ENCODE measurements around the gene ZNF511. TPM values are rescaled to one million over a fixed set of nuclear protein-coding genes. Genes with fewer than 3 reads are reported as not detected.
A peak's percentile ranks its signal among the peaks of the same experiment; 100 is the strongest.
"Not testable (repeated sequence)": the region's sequence is repeated elsewhere in the genome, so short reads cannot be mapped to it uniquely, and the experiment has no call there.

The ZNF511 gene
- total RNA-seq, 1 experiment from 2014 or later, result 69.6 TPM

DNA sequence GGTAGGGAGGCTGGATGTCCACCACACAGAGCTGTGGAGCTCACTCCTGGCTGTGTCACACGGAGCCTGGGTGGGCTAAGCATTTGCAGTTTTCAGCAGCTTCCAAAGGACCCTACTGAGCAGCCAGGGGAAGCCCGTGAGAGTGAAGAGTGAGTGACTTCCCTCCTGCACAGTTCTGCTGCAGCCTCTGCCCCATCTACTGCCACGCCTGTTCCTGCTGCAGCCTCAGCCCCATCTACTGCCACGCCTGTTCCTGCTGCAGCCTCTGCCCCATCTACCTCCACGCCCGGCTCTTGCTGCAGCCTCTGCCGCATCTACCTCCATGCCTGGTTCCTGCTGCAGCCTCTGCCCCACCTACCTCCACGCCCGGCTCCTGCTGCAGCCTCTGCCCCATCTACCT lies 44.3 kb upstream of the ZNF511 start (continued):
- no peak for TF ChIP-seq TP53 (CRISPR knock-in tag; IDR thresholded peaks at IDR 0.05)

DNA sequence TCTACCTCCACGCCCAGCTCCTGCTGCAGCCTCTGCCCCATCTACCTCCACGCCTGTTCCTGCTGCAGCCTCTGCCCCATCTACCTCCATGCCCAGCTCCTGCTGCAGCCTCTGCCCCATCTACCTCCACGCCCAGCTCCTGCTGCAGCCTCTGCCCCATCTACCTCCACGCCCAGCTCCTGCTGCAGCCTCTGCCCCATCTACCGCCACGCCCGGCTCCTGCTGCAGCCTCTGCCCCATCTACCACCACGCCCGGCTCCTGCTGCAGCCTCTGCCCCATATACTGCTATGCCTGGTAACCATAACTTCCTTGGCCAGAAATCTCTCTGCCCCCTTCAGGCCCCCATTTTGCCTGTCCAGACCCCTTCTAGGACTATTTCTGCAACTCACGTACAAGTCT lies 43.7 kb upstream of the ZNF511 start:
- DNase-seq (ENCODE audit: low spot score); H3K9me3 Mint-ChIP-seq; POLR2A ChIA-PET; ATAC-seq; H3K4me1 Mint-ChIP-seq; H3K36me3 Mint-ChIP-seq; H3K4me3 Mint-ChIP-seq; H3K27ac Mint-ChIP-seq; CTCF ChIA-PET: not testable (repeated sequence)
- H3K27me3 Mint-ChIP-seq (ENCODE audit: low read depth), result peaks cover 19% of the 10 kb centered on the region

DNA sequence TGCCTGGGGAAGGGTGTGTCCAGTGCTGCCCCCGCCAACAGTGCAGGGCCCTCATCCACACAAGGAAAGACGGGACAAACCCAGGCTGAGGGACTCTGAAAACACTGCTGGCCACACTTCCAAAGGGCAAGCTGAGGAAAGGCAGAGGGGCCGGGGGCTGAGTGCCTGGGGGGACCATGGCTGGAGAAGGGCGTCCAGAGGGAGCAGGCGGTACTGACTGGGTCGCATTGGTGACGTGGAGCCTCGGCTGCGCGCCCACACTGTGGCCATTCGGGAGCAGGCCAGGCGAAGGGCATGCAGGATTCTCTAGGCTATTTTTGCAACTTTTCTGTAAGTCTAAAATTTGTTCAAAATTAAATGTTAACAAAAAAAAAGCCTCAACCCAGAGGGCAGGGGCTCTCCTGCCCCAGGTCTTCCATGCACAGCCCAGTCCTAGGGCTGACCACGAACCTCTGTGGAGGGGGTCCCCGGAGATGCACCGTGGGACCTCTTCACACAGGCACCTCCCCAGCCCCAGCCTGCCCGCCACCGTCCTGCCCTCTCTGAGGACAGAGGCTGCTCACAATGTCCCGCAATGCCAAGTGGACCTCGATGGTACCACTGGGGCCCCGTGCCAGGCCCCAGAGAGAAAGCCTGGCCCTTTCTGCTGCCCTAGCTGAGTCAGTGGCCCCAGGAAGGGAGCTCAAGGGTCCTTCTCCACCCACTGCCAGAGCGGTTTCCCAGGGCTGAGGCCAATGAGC lies 42.5 kb upstream of the ZNF511 start:
- H3K27ac Mint-ChIP-seq, result no peak overlapping the region

DNA sequence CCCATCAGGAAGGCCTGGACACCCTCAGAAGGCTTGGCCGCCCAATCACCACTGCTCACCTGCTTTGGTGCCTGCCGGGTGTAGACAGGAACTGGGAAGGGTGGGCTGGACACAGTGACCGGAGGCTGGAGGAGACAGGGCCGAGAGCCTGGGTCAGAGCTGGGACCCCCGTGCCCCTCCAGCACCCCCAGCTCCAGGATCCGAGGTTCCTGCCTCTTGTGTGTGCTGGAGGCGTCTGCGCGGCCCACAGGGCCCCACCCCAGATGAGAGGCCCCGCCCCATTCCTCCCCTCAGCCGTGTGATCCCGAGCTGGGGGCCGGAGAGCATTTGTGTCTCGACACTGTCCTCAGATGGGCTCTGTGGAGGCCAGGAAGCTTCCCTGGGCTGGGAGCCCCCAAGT lies 41.4 kb upstream of the ZNF511 start:
- no peaks in the 10 kb centered on the region for H3K9me3 Mint-ChIP-seq
- ATAC-seq (peak; percentile 27), DNase-seq (ENCODE audit: low spot score) (no peak)
- H3K27ac Mint-ChIP-seq, result no peak overlapping the region
- no peaks in the 10 kb centered on the region for H3K4me1 Mint-ChIP-seq
- POLR2A ChIA-PET, result interaction anchor here (1.1 kb wide), 1 partner anchor 20 kb away, joined by 3 read pairs; no protein-coding TSS in a partner anchor
- no peaks in the 10 kb centered on the region for H3K36me3 Mint-ChIP-seq
- no peak overlapping the region for H3K4me3 Mint-ChIP-seq
- TF ChIP-seq ZNF138 (CRISPR knock-in tag; conservative IDR thresholded peaks at IDR 0.05) (no peak), TCF7 (CRISPR knock-in tag; IDR thresholded peaks at IDR 0.05; ENCODE audit: low read depth) (no peak), TP53 (CRISPR knock-in tag; IDR thresholded peaks at IDR 0.05) (no peak), ZNF232 (CRISPR knock-in tag; IDR thresholded peaks at IDR 0.05) (no peak)
- TF ChIP-seq, protein P1, sequence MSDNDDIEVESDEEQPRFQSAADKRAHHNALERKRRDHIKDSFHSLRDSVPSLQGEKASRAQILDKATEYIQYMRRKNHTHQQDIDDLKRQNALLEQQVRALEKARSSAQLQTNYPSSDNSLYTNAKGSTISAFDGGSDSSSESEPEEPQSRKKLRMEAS (CRISPR knock-in tag; IDR thresholded peaks at IDR 0.05), result no peak
- TF ChIP-seq, protein P2, sequence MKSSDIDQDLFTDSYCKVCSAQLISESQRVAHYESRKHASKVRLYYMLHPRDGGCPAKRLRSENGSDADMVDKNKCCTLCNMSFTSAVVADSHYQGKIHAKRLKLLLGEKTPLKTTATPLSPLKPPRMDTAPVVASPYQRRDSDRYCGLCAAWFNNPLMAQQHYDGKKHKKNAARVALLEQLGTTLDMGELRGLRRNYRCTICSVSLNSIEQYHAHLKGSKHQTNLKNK (CRISPR knock-in tag; IDR thresholded peaks at IDR 0.05), result no peak
- CTCF ChIA-PET, result interaction anchor here (1.0 to 2.0 kb wide), 9 partner anchors 9 to 124 kb away, joined by 3 to 20 read pairs (median 5); partner anchors contain the start of gene ADAM8
- H3K27me3 Mint-ChIP-seq (ENCODE audit: low read depth), result peaks cover 19% of the 10 kb centered on the region

More for the DNA sequence above, 42.5 kb upstream of the ZNF511 start:
- TF ChIP-seq, protein P3, sequence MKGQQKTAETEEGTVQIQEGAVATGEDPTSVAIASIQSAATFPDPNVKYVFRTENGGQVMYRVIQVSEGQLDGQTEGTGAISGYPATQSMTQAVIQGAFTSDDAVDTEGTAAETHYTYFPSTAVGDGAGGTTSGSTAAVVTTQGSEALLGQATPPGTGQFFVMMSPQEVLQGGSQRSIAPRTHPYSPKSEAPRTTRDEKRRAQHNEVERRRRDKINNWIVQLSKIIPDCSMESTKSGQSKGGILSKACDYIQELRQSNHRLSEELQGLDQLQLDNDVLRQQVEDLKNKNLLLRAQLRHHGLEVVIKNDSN (CRISPR knock-in tag; IDR thresholded peaks at IDR 0.05), result no peak
- no peak for TF ChIP-seq MXD4 (CRISPR knock-in tag; IDR thresholded peaks at IDR 0.05; ENCODE audit: borderline replicate concordance)
- ChIA-PET POLR2A (interaction anchor here (1.1 kb wide), 1 partner anchor 19 kb away, joined by 3 read pairs; no protein-coding TSS in a partner anchor), CTCF (interaction anchor here (1.0 to 2.0 kb wide), 6 partner anchors 9 to 87 kb away, joined by 3 to 20 read pairs (median 7); partner anchors contain the start of gene ADAM8)
- ATAC-seq, result no peak
- H3K4me3 Mint-ChIP-seq, result no peak overlapping the region
- H3K27me3 Mint-ChIP-seq (ENCODE audit: low read depth), result peaks cover 19% of the 10 kb centered on the region
- H3K9me3 Mint-ChIP-seq, result no peaks in the 10 kb centered on the region
- H3K4me1 Mint-ChIP-seq, result no peaks in the 10 kb centered on the region
- no peak for DNase-seq (ENCODE audit: low spot score)
- no peaks in the 10 kb centered on the region for H3K36me3 Mint-ChIP-seq

DNA sequence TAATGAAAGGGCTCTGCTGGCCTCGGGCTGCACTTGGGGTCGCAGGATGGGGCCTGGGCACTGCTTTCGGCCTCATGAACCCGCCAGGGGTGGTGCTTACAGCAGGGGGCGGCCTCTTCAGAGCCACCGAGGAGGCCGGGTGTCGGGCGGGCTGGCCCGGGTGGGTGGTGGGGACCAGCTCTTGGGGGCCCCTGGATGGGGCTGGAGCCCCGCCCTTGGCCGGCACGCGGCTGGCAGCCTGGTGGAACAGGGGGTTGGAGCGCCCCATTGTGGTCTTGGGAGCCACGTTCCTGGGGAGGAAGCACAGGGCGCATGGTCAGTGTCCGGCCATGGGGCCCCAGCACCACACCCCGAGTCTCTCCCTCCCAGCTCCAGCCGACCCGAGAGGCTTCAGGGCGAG lies 40.9 kb upstream of the ZNF511 start:
- Mint-ChIP-seq H3K9me3 (no peaks in the 10 kb centered on the region), H3K4me1 (no peaks in the 10 kb centered on the region), H3K27me3 (ENCODE audit: low read depth) (peaks cover 13% of the 10 kb centered on the region), H3K36me3 (no peaks in the 10 kb centered on the region), H3K4me3 (no peak overlapping the region), H3K27ac (no peak overlapping the region)
- POLR2A ChIA-PET, result no interaction called here
- CTCF ChIA-PET, result interaction anchor here (1.0 to 2.0 kb wide), 8 partner anchors 8 to 124 kb away, joined by 3 to 20 read pairs (median 6); partner anchors contain the start of gene ADAM8
- ATAC-seq, result peak; percentile 49
- peak; percentile 44 for DNase-seq (ENCODE audit: low spot score)
- no peak for TF ChIP-seq GTF2I (CRISPR knock-in tag; conservative IDR thresholded peaks at IDR 0.05)
- peak; percentile 41; the same call in 1 of the 2 replicates for TF ChIP-seq FOXP1 (CRISPR knock-in tag; IDR thresholded peaks at IDR 0.05; ENCODE audit: borderline replicate concordance)

DNA sequence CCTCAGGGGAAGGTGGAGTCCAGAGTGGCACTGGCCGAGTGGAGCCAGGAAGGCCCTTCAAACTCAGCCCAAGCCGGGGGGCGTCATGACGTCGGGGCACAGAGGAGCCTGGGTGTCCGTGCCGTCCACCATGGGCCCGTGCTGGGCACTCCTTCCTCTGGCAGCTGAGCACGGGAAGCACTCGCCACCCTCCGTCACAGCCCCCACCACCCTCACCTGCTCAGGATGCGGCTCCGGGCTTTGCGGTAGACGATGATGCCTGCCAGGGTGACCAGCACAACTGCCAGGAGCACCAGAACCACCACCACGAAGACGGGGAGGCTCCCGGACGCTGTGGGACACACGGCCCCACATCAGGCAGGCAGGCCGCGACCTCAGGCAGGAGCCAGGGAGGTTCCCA lies 40.2 kb upstream of the ZNF511 start:
- H3K9me3 Mint-ChIP-seq, result no peaks in the 10 kb centered on the region
- POLR2A ChIA-PET, result no interaction called here
- peaks cover 6% of the 10 kb centered on the region; the same call in 1 of the 2 replicates for H3K27me3 Mint-ChIP-seq (ENCODE audit: low read depth)
- H3K27ac Mint-ChIP-seq, result no peak overlapping the region
- CTCF ChIA-PET, result interaction anchor here (2.0 kb wide), 1 partner anchor 22 kb away, joined by 20 read pairs; no protein-coding TSS in a partner anchor
- H3K4me1 Mint-ChIP-seq, result no peaks in the 10 kb centered on the region
- no peak overlapping the region for H3K4me3 Mint-ChIP-seq
- H3K36me3 Mint-ChIP-seq, result no peaks in the 10 kb centered on the region
- TF ChIP-seq, protein P4, sequence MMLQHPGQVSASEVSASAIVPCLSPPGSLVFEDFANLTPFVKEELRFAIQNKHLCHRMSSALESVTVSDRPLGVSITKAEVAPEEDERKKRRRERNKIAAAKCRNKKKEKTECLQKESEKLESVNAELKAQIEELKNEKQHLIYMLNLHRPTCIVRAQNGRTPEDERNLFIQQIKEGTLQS (CRISPR knock-in tag; conservative IDR thresholded peaks at IDR 0.05), result no peak
- TF ChIP-seq SMAD4 (CRISPR knock-in tag; IDR thresholded peaks at IDR 0.05) (no peak), ESRRA (CRISPR knock-in tag; IDR thresholded peaks at IDR 0.05; ENCODE audit: borderline replicate concordance) (no peak), FOXP1 (CRISPR knock-in tag; IDR thresholded peaks at IDR 0.05; ENCODE audit: borderline replicate concordance) (0 out of 2 replicates have a peak, but pooled peaks have one; percentile 0), SP1 (CRISPR knock-in tag; conservative IDR thresholded peaks at IDR 0.05) (no peak)
- TF ChIP-seq, protein P5, sequence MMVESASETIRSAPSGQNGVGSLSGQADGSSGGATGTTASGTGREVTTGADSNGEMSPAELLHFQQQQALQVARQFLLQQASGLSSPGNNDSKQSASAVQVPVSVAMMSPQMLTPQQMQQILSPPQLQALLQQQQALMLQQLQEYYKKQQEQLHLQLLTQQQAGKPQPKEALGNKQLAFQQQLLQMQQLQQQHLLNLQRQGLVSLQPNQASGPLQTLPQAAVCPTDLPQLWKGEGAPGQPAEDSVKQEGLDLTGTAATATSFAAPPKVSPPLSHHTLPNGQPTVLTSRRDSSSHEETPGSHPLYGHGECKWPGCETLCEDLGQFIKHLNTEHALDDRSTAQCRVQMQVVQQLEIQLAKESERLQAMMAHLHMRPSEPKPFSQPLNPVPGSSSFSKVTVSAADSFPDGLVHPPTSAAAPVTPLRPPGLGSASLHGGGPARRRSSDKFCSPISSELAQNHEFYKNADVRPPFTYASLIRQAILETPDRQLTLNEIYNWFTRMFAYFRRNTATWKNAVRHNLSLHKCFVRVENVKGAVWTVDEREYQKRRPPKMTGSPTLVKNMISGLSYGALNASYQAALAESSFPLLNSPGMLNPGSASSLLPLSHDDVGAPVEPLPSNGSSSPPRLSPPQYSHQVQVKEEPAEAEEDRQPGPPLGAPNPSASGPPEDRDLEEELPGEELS (CRISPR knock-in tag; IDR thresholded peaks at IDR 0.05), result no peak
- TF ChIP-seq, protein P2 (CRISPR knock-in tag; IDR thresholded peaks at IDR 0.05), result no peak
- DNase-seq (ENCODE audit: low spot score), result no peak
- ATAC-seq, result no peak
